ENCODE data around the gene RIT2.

The RIT2 gene

GRCh38 chr18:42954887-42955286 lies 160.6 kb downstream of the RIT2 start:
- H3K27ac ChIP-seq (ENCODE audit: poor library complexity, severe bottlenecking): no peak overlapping the region
- DNase-seq (ENCODE audit: low spot score) (no peak), ATAC-seq (ENCODE audit: low read depth) (no peak)
- H3K4me3 ChIP-seq (ENCODE audit: severe bottlenecking): no peak overlapping the region
- no peaks in the 10 kb centered on the region for H3K27me3 ChIP-seq (ENCODE audit: insufficient read depth, poor library complexity, severe bottlenecking)
- H3K9me3 ChIP-seq (ENCODE audit: severe bottlenecking): no peaks in the 10 kb centered on the region
- H3K4me1 ChIP-seq (ENCODE audit: insufficient read depth, poor library complexity, severe bottlenecking): no peaks in the 10 kb centered on the region
- H3K36me3 ChIP-seq (ENCODE audit: low read depth): no peaks in the 10 kb centered on the region
- no peak for TF ChIP-seq CTCF (IDR thresholded peaks at IDR 0.05; ENCODE audit: poor library complexity, severe bottlenecking)

- ATAC-seq (ENCODE audit: low read depth): no peak
- H3K27ac ChIP-seq (ENCODE audit: poor library complexity, severe bottlenecking): no peak overlapping the region
- no peak for TF ChIP-seq CTCF (IDR thresholded peaks at IDR 0.05; ENCODE audit: poor library complexity, severe bottlenecking)
Observed at GRCh38 chr18:42953306-42953705, 162.2 kb downstream of the RIT2 start.

GRCh38 chr18:42950732-42951131 lies 164.8 kb downstream of the RIT2 start:
- no peaks in the 10 kb centered on the region for H3K4me1 ChIP-seq (ENCODE audit: insufficient read depth, poor library complexity, severe bottlenecking)
- H3K9me3 ChIP-seq (ENCODE audit: severe bottlenecking): peaks cover 1% of the 10 kb centered on the region
- no peak for TF ChIP-seq CTCF (IDR thresholded peaks at IDR 0.05; ENCODE audit: poor library complexity, severe bottlenecking)
- DNase-seq (ENCODE audit: low spot score): no peak
- no peak overlapping the region for H3K4me3 ChIP-seq (ENCODE audit: severe bottlenecking)
- no peak for ATAC-seq (ENCODE audit: low read depth)
- H3K27ac ChIP-seq (ENCODE audit: poor library complexity, severe bottlenecking): no peak overlapping the region
- no peaks in the 10 kb centered on the region for H3K27me3 ChIP-seq (ENCODE audit: insufficient read depth, poor library complexity, severe bottlenecking)
- H3K36me3 ChIP-seq (ENCODE audit: low read depth): no peaks in the 10 kb centered on the region

More at GRCh38 chr18:42953306-42953705, 162.2 kb downstream of the RIT2 start:
- Histone ChIP-seq H3K9me3 (ENCODE audit: severe bottlenecking) (no peaks in the 10 kb centered on the region), H3K4me1 (ENCODE audit: insufficient read depth, poor library complexity, severe bottlenecking) (no peaks in the 10 kb centered on the region), H3K27me3 (ENCODE audit: insufficient read depth, poor library complexity, severe bottlenecking) (no peaks in the 10 kb centered on the region), H3K4me3 (ENCODE audit: severe bottlenecking) (no peak overlapping the region), H3K36me3 (ENCODE audit: low read depth) (no peaks in the 10 kb centered on the region)
- DNase-seq (ENCODE audit: low spot score): no peak

GRCh38 chr18:42948831-42949230 lies 166.7 kb downstream of the RIT2 start:
- Histone ChIP-seq H3K9me3 (ENCODE audit: severe bottlenecking) (peaks cover 1% of the 10 kb centered on the region), H3K4me1 (ENCODE audit: insufficient read depth, poor library complexity, severe bottlenecking) (no peaks in the 10 kb centered on the region), H3K27me3 (ENCODE audit: insufficient read depth, poor library complexity, severe bottlenecking) (no peaks in the 10 kb centered on the region), H3K36me3 (ENCODE audit: low read depth) (no peaks in the 10 kb centered on the region), H3K4me3 (ENCODE audit: severe bottlenecking) (no peak overlapping the region), H3K27ac (ENCODE audit: poor library complexity, severe bottlenecking) (no peak overlapping the region)
- no peak for TF ChIP-seq CTCF (IDR thresholded peaks at IDR 0.05; ENCODE audit: poor library complexity, severe bottlenecking)
- ATAC-seq (ENCODE audit: low read depth) (no peak), DNase-seq (ENCODE audit: low spot score) (no peak)

- DNase-seq (ENCODE audit: low spot score): no peak
- H3K27ac ChIP-seq (ENCODE audit: poor library complexity, severe bottlenecking): no peak overlapping the region
- no peak overlapping the region for H3K4me3 ChIP-seq (ENCODE audit: severe bottlenecking)
- peaks cover 1% of the 10 kb centered on the region for H3K9me3 ChIP-seq (ENCODE audit: severe bottlenecking)
- H3K27me3 ChIP-seq (ENCODE audit: insufficient read depth, poor library complexity, severe bottlenecking): no peaks in the 10 kb centered on the region
- TF ChIP-seq CTCF (IDR thresholded peaks at IDR 0.05; ENCODE audit: poor library complexity, severe bottlenecking): no peak
- no peaks in the 10 kb centered on the region for H3K36me3 ChIP-seq (ENCODE audit: low read depth)
- no peaks in the 10 kb centered on the region for H3K4me1 ChIP-seq (ENCODE audit: insufficient read depth, poor library complexity, severe bottlenecking)
- ATAC-seq (ENCODE audit: low read depth): no peak
Observed at GRCh38 chr18:42941860-42942259, 173.6 kb downstream of the RIT2 start.

Data from RWPE2 (cell line).